ENCODE data around the gene C15orf40.
"Not testable (repeated sequence)": the region's sequence is repeated elsewhere in the genome, so short reads cannot be mapped to it uniquely, and the experiment has no call there.

DNA sequence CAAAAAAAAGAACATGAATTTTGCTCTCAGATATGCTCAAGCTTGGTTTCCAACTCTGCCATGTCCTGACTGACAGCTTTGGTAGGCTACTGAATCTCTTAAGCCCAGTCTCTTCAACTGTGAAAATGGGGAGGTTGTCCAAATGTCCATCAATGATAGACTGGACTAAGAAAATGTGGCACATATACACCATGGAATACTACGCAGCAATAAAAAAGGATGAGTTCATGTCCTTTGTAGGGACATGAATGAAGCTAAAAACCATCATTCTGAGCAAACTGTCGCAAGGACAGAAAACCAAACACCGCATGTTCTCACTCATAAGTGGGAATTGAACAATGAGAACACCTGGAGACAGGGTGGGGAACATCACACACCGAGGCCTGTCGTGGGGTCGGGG lies 71.8 kb downstream of the C15orf40 start:
- TF ChIP-seq, protein P1, sequence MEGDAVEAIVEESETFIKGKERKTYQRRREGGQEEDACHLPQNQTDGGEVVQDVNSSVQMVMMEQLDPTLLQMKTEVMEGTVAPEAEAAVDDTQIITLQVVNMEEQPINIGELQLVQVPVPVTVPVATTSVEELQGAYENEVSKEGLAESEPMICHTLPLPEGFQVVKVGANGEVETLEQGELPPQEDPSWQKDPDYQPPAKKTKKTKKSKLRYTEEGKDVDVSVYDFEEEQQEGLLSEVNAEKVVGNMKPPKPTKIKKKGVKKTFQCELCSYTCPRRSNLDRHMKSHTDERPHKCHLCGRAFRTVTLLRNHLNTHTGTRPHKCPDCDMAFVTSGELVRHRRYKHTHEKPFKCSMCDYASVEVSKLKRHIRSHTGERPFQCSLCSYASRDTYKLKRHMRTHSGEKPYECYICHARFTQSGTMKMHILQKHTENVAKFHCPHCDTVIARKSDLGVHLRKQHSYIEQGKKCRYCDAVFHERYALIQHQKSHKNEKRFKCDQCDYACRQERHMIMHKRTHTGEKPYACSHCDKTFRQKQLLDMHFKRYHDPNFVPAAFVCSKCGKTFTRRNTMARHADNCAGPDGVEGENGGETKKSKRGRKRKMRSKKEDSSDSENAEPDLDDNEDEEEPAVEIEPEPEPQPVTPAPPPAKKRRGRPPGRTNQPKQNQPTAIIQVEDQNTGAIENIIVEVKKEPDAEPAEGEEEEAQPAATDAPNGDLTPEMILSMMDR (tag by site-specific recombination; IDR thresholded peaks at IDR 0.05) = not testable (repeated sequence)
- not testable (repeated sequence) for TF ChIP-seq ZNF350 (tag by site-specific recombination; IDR thresholded peaks at IDR 0.05); SCRT2 (tag by site-specific recombination; IDR thresholded peaks at IDR 0.05); TCF7L2 (IDR thresholded peaks at IDR 0.05; ENCODE audit: borderline replicate concordance, low read depth, low read length); ZNF521 (tag by site-specific recombination; IDR thresholded peaks at IDR 0.05); KLF1 (tag by site-specific recombination; IDR thresholded peaks at IDR 0.05); ZNF792 (tag by site-specific recombination; IDR thresholded peaks at IDR 0.05); ZBTB48 (tag by site-specific recombination; IDR thresholded peaks at IDR 0.05)
- TF ChIP-seq, protein P2, sequence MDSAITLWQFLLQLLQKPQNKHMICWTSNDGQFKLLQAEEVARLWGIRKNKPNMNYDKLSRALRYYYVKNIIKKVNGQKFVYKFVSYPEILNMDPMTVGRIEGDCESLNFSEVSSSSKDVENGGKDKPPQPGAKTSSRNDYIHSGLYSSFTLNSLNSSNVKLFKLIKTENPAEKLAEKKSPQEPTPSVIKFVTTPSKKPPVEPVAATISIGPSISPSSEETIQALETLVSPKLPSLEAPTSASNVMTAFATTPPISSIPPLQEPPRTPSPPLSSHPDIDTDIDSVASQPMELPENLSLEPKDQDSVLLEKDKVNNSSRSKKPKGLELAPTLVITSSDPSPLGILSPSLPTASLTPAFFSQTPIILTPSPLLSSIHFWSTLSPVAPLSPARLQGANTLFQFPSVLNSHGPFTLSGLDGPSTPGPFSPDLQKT (IDR thresholded peaks at IDR 0.05; ENCODE audit: borderline replicate concordance, low read depth, low read length) = not testable (repeated sequence)
